Fibroblast of villous mesenchyme (primary cell): Measurements from ENCODE around the gene FOXM1. TPM values are rescaled to one million over a fixed set of nuclear protein-coding genes. Genes with fewer than 3 reads are reported as not detected.
"Not testable (repeated sequence)": the region's sequence is repeated elsewhere in the genome, so short reads cannot be mapped to it uniquely, and the experiment has no call there.

ENCODE experiments used
- DNase-seq: peaks from one replicate; pipeline ENCODE4 v3.0.0-alpha.2; 2010; ENCODE audit warnings: low read depth
- H3K4me3 ChIP-seq: 2 replicates; pipeline ENCODE4 v1.5.1; 2011; ENCODE audit warnings: low read depth, mild to moderate bottlenecking, low read length
- total RNA-seq: library from RNA; depleted of rRNA; stranded (reverse); fragments of >200 nt; gene quantifications from 2 replicates; pipeline ENCODE4 v1.2.3, GENCODE V29; 2012
- TF ChIP-seq, protein P1 (sequence below): IDR thresholded peaks from 2 replicates; pipeline ENCODE4 v1.5.1; 2012; ENCODE audit warnings: low read depth, mild to moderate bottlenecking, low read length; ENCODE audit not compliant: insufficient read depth

Gene FOXM1
- total RNA-seq, 1 donor, result 16.4 TPM

- TF ChIP-seq, protein P1, sequence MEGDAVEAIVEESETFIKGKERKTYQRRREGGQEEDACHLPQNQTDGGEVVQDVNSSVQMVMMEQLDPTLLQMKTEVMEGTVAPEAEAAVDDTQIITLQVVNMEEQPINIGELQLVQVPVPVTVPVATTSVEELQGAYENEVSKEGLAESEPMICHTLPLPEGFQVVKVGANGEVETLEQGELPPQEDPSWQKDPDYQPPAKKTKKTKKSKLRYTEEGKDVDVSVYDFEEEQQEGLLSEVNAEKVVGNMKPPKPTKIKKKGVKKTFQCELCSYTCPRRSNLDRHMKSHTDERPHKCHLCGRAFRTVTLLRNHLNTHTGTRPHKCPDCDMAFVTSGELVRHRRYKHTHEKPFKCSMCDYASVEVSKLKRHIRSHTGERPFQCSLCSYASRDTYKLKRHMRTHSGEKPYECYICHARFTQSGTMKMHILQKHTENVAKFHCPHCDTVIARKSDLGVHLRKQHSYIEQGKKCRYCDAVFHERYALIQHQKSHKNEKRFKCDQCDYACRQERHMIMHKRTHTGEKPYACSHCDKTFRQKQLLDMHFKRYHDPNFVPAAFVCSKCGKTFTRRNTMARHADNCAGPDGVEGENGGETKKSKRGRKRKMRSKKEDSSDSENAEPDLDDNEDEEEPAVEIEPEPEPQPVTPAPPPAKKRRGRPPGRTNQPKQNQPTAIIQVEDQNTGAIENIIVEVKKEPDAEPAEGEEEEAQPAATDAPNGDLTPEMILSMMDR, result no peak
- DNase-seq, result no peak
- no peak overlapping the region for H3K4me3 ChIP-seq
Observed at GRCh38 chr12:2884810-2885209, 7.8 kb upstream of the FOXM1 start.

GRCh38 chr12:2879853-2880252, 2.9 kb upstream of the FOXM1 start:
- no peak for DNase-seq
- H3K4me3 ChIP-seq, result no peak overlapping the region
- TF ChIP-seq, protein P1, result no peak

DNA sequence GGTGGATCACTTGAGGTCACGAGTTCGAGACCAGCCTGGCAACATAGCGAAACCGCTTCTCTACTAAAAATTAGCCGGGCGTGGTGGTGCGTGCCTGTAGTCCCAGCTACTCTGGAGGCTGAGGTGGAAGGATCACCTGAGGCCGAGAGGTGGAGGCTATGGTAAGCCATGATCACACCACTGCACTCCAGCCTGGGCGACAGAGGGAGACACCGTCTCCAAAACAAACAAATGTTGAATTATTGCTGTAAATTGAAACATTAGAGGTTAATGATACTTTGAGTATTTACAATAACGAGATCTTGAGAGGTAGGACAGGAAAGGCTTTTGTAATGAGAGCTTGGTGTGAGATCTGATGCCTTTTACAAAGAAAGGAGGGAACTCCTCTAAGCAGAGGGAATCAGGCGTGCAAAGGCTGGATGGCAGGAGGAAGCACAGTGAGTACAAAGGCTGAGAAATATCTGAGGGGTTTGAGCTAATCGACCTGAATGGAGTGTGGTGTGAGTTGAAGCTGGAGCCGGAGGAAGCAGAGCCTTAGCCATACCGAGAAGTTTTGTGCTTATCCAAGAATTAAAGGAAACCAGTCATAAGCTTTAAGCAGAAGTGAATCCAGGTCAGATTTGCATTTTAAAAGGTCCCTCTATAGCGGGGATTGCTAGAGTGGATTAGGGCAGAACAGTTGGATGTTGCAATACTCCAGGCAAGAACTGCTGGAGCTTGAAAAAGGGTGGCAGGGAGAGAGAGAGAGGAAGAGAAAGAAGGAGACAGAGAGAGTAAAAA, 1.2 kb upstream of the FOXM1 start:
- H3K4me3 ChIP-seq, result peak overlapping the region; percentile 82
- peak; percentile 86 for DNase-seq
- TF ChIP-seq, protein P1, result no peak

DNA sequence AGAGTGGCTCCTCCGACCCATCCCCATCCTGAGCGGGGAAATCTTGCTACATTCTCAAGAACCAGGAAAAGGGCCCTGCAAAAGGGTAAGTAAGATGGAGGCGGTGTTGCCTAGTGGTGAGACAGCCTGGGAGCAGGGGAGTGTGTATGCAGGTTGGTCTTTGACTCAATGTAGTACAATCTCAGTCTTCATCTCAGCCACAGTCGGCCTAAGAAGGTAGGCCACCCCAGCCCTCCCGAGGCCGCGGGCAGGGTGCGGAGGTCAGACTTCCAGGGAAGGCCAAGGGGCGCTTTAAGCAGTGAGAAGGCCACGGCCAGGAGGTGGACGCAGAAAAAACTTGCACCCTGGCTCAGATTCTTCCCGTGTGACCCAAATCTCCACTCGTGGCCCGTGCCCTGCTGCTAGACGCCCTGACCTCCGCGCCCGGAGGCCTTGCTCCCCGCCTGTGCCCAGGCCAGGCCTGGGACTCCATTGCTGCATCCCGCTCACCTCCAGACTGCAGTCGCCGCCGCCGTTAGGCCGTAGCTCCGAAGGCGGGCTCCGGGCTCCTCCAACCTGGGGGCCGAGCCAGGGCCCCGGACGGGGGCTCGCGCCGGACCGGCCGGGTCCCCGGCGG, 435 bp downstream of the FOXM1 start:
- peak; percentile 35 for DNase-seq
- H3K4me3 ChIP-seq, result peak overlapping the region; percentile 82
- TF ChIP-seq, protein P1, result no peak

DNA sequence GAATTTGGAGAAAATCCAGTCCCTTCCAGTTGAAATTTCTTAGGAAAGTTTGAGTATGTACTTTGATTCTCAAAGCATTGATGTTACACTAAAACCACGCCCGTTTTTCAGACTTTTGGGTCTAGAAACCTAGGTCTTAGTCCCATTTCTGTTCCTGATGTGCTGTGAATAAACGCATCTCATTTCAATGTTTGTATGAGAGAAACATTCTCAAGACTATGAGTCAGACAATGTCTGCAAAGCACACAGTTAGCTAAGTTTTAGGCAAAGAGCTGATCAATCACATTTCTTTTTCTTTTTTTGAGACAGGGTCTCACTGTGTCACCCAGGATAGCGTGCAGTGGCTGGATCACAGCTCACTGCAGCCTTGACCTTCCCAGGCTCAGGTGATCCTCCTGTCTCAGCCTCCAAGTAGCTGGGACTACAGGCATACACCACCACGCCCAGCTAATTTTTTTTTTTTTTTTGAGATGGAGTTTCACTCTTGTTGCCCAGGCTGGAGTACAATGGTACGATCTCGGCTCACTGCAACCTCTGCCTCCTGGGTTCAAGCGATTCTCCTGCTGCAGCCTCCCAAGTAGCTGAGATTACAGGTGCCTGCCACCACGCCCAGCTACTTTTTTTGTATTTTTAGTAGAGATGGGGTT, 7.9 kb downstream of the FOXM1 start:
- not testable (repeated sequence) for H3K4me3 ChIP-seq, DNase-seq

DNA sequence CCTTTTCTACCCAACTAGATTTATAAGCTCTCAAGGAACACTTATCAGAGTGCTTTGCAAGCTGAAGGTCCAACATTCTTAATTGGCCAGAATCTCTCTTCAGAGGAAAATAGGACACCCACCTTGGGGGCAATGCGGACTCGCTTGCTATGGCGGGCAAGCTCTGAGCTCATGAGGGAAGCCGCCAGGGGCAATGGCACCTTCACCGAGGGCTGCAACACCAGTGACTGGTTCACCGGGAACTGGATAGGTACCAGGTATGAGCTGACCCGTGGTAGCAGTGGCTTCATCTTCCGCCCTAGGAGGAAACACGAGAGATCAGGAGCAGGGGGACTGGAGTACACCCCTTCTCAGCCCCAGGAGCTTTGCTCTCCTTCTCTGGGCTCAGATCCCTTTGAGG, 12.8 kb downstream of the FOXM1 start:
- no peak for DNase-seq
- TF ChIP-seq, protein P1, result no peak
- no peak overlapping the region for H3K4me3 ChIP-seq

DNA sequence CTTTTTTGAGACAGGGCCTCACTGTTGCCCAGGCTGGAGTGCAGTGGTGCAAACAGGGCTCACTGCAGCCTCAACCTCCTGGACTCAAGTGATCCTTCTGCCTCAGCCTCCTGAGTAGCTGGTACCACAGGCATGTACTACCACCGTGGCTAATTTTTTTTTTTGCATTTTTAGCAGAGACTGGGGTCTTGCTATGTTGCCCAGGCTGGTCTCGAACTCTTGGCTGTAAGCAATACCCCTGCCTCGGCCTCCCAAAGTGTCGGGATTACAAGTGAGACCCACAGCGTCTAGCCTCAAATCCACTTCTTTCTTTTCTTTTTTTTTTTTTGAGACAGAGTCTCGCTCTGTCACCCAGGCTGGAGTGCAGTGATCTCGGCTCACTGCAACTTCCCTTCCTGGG, 13.6 kb downstream of the FOXM1 start:
- DNase-seq, H3K4me3 ChIP-seq: not testable (repeated sequence)
